Stimulated activated CD4-positive, alpha-beta T cell treated with anti-CD3 and anti-CD28 coated beads, Interleukin-2, amount 100 ng/mL, for 48 hours (primary cell): ENCODE data around the gene GDF7.

Experiments used
- DNase-seq, 2 donors: peaks; one replicate each; pipeline ENCODE4 v3.0.0-alpha.2; 2020

Gene GDF7

GRCh38 chr2:20675701-20676352 lies 8.9 kb downstream of the GDF7 start:
- no peak for DNase-seq

- DNase-seq, result no peak
Measured at GRCh38 chr2:20676353-20677215, 9.6 kb downstream of the GDF7 start.

- DNase-seq, result no peak
Measured at GRCh38 chr2:20677301-20678085, 10.5 kb downstream of the GDF7 start.

GRCh38 chr2:20678086-20678395 lies 11.1 kb downstream of the GDF7 start:
- no peak for DNase-seq

GRCh38 chr2:20678780-20679179 lies 11.8 kb downstream of the GDF7 start:
- no peak for DNase-seq

- no peak for DNase-seq
Measured at GRCh38 chr2:20680744-20681375, 13.9 kb downstream of the GDF7 start.

- DNase-seq, result no peak
Measured at GRCh38 chr2:20682167-20682920, 15.4 kb downstream of the GDF7 start.

GRCh38 chr2:20684581-20685063 lies 17.7 kb downstream of the GDF7 start:
- no peak for DNase-seq

- DNase-seq, result no peak
Measured at GRCh38 chr2:20687260-20687832, 20.4 kb downstream of the GDF7 start.

GRCh38 chr2:20689428-20690264 lies 22.7 kb downstream of the GDF7 start:
- no peak for DNase-seq

GRCh38 chr2:20691076-20691734 lies 24.3 kb downstream of the GDF7 start:
- no peak for DNase-seq

- no peak for DNase-seq
Measured at GRCh38 chr2:20692081-20692480, 25.1 kb downstream of the GDF7 start.

GRCh38 chr2:20693317-20693716 lies 26.4 kb downstream of the GDF7 start:
- DNase-seq, result no peak

- DNase-seq, result no peak
Measured at GRCh38 chr2:20696366-20696765, 29.4 kb downstream of the GDF7 start.

GRCh38 chr2:20697322-20697934 lies 30.5 kb downstream of the GDF7 start:
- DNase-seq, result no peak

GRCh38 chr2:20698916-20699613 lies 32.1 kb downstream of the GDF7 start:
- no peak for DNase-seq

- no peak for DNase-seq
Measured at GRCh38 chr2:20702563-20702962, 35.6 kb downstream of the GDF7 start.

- no peak for DNase-seq
Measured at GRCh38 chr2:20704886-20705285, 37.9 kb downstream of the GDF7 start.

- no peak for DNase-seq
Measured at GRCh38 chr2:20706217-20706616, 39.3 kb downstream of the GDF7 start.
